Right atrium auricular region (tissue), 2 donors: ENCODE results near the gene STK4. TPM values are rescaled to one million over a fixed set of nuclear protein-coding genes. Genes with fewer than 3 reads are reported as not detected.

Experiments
- DNase-seq: peaks from one replicate; pipeline ENCODE4 v3.0.0-alpha.2; 2019; ENCODE audit warnings: low spot score
- H3K27ac ChIP-seq, 2 donors: fragments of 200-600 bp; sonication (generic); 1 replicate in 1 of 2; 2 replicates in 1 of 2; pipeline ENCODE4 v1.5.1; 2016 to 2019
- H3K27me3 ChIP-seq, 2 donors: fragments of 200-600 bp; sonication (generic); one replicate each; pipeline versions ENCODE4 v1.5.1 to v1.6.0; 2017 to 2019
- H3K36me3 ChIP-seq: fragments of 200-600 bp; sonication (generic); one replicate; pipeline ENCODE4 v1.5.1; 2016
- H3K4me1 ChIP-seq, 2 donors: fragments of 200-600 bp; sonication (generic); one replicate each; pipeline versions ENCODE4 v1.5.1 to v1.6.0; 2017 to 2019
- H3K4me3 ChIP-seq, 2 donors: fragments of 200-600 bp; sonication (generic); 1 replicate in 1 of 2; 2 replicates in 1 of 2; pipeline ENCODE4 v1.5.1; 2017 to 2019; ENCODE audit warnings: mild to moderate bottlenecking in 1 of 2, moderate library complexity in 1 of 2
- H3K9me3 ChIP-seq, 2 donors: fragments of 200-600 bp; sonication (generic); one replicate each; pipeline ENCODE4 v1.5.1; 2019
- total RNA-seq, 2 donors: library from RNA; depleted of rRNA; stranded (reverse); fragments of >200 nt; gene quantifications; one replicate each; pipeline ENCODE4 v1.1.0, GENCODE V29; 2016
- TF ChIP-seq, protein P1 (sequence below), 2 donors: fragments of 200-600 bp; sonication (generic); IDR thresholded peaks; one replicate each; pipeline ENCODE4 v1.5.1; 2019; ENCODE audit warnings: antibody characterized with exemption in 2 of 2

The STK4 gene
- total RNA-seq, 2 donors from 2014 or later = 7.3 to 12.6 TPM

DNA sequence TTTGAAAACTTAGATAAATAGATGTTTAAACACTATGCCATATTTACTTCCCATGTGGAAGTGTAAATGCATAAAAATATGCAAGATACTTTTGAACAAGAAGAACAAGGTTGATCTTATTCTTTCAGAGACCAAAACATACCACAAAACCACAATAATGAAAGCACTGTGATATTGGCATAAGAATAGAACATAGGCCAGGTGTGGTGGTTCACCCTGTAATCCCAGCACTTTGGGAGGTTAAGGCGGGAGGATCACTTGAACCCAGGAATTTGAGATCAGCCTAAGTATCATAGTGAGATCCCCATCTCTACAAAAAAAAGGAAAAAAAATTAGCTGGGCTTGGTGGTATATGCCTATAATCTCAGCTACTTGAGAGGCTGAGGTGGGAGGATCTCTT, 68.1 kb downstream of the STK4 start:
- no peaks in the 10 kb centered on the region for H3K9me3 ChIP-seq
- DNase-seq = no peak
- H3K4me3 ChIP-seq = no peak overlapping the region
- H3K27me3 ChIP-seq = no peaks in the 10 kb centered on the region
- TF ChIP-seq, protein P1, sequence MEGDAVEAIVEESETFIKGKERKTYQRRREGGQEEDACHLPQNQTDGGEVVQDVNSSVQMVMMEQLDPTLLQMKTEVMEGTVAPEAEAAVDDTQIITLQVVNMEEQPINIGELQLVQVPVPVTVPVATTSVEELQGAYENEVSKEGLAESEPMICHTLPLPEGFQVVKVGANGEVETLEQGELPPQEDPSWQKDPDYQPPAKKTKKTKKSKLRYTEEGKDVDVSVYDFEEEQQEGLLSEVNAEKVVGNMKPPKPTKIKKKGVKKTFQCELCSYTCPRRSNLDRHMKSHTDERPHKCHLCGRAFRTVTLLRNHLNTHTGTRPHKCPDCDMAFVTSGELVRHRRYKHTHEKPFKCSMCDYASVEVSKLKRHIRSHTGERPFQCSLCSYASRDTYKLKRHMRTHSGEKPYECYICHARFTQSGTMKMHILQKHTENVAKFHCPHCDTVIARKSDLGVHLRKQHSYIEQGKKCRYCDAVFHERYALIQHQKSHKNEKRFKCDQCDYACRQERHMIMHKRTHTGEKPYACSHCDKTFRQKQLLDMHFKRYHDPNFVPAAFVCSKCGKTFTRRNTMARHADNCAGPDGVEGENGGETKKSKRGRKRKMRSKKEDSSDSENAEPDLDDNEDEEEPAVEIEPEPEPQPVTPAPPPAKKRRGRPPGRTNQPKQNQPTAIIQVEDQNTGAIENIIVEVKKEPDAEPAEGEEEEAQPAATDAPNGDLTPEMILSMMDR (IDR thresholded peaks at IDR 0.05) = no peak
- no peak overlapping the region for H3K27ac ChIP-seq
- H3K4me1 ChIP-seq = peaks cover 0 to 16% of the 10 kb centered on the region in 2 donors
- H3K36me3 ChIP-seq = no peaks in the 10 kb centered on the region

DNA sequence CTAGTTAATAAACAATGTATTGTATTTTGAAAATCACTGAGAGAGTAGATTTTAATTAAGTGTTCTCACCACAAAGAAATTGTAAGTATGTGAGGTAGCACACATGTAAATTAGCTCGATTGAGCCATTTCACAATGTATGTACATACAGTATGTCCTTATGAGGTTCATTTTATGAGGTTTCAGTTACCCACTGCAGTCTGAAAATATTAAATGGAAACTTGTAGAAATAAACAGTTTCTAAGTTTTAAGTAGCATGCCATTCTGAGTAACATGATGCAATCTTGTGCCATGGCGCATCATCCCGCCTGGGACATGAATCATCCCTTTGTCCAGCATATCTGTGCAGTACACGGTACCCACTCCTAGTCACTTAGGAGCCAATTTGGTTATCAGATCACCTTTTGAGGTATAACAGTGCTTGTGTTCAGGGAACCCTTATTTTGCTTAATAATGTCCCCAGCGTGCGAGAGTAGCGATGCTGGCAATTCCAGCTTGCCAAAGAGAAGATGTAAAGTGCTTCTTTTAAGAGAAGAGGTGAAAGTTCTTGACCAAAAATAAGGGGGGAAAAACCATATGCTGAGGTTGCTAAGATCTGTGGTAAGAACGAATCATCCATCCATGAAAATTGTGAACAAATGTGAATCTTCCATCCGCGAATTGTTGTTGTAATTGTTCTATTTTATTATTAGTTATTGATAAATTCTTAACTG, 69.9 kb downstream of the STK4 start:
- TF ChIP-seq, protein P1 (IDR thresholded peaks at IDR 0.05) = no peak
- no peaks in the 10 kb centered on the region for H3K9me3 ChIP-seq
- no peaks in the 10 kb centered on the region for H3K36me3 ChIP-seq
- no peak overlapping the region for H3K27ac ChIP-seq
- no peak for DNase-seq
- peaks cover 0 to 16% of the 10 kb centered on the region in 2 donors for H3K4me1 ChIP-seq
- no peak overlapping the region for H3K4me3 ChIP-seq
- H3K27me3 ChIP-seq = no peaks in the 10 kb centered on the region

DNA sequence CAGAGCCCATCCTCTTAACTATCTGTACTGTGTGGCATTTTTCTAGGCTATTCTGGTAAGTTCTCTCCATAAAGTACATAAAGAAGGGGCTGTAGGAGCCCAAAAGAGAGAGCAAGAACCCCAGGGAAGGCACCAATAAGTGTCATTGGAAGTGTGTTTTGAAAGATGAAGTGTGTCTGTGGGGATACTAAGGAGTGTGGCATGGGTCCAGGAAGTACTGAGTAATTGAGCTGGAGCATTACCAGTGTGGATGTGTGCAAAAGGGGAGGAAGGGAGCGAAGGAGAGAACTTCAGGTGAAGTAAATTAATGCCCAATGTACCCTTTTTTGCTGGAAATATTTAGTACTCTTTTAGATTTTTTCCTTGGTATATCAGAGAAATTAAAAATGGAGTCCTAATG, 70.7 kb downstream of the STK4 start:
- Histone ChIP-seq H3K4me1 (peaks cover 0 to 20% of the 10 kb centered on the region in 2 donors), H3K27me3 (no peaks in the 10 kb centered on the region), H3K27ac (peak overlapping the region in 1 of 2 donors; percentile 15), H3K9me3 (no peaks in the 10 kb centered on the region), H3K4me3 (no peak overlapping the region), H3K36me3 (no peaks in the 10 kb centered on the region)
- DNase-seq = no peak
- TF ChIP-seq, protein P1 (IDR thresholded peaks at IDR 0.05) = no peak

DNA sequence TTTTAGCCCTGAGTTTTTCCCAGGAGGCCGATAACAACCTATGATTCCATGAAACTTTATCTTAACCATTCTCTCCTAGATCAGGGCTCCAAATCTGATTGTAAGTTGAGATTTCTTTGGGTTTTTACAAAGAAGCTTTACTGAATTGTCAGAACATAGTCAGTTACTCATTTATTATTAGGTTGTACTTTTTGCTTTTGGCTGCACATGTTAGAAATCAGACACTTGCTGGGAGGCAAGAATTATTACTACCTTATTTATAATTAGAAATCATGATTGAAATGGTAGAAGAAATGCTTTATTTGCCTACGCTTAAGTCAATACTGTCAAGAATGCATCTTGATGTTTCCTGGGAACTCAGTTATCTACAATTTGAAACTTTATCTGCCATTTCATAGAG, 71.3 kb downstream of the STK4 start:
- DNase-seq = no peak
- Histone ChIP-seq H3K4me3 (no peak overlapping the region), H3K27ac (peak overlapping the region in 1 of 2 donors; percentile 15), H3K27me3 (no peaks in the 10 kb centered on the region), H3K36me3 (no peaks in the 10 kb centered on the region), H3K4me1 (peaks cover 0 to 20% of the 10 kb centered on the region in 2 donors), H3K9me3 (no peaks in the 10 kb centered on the region)
- TF ChIP-seq, protein P1 (IDR thresholded peaks at IDR 0.05) = no peak

DNA sequence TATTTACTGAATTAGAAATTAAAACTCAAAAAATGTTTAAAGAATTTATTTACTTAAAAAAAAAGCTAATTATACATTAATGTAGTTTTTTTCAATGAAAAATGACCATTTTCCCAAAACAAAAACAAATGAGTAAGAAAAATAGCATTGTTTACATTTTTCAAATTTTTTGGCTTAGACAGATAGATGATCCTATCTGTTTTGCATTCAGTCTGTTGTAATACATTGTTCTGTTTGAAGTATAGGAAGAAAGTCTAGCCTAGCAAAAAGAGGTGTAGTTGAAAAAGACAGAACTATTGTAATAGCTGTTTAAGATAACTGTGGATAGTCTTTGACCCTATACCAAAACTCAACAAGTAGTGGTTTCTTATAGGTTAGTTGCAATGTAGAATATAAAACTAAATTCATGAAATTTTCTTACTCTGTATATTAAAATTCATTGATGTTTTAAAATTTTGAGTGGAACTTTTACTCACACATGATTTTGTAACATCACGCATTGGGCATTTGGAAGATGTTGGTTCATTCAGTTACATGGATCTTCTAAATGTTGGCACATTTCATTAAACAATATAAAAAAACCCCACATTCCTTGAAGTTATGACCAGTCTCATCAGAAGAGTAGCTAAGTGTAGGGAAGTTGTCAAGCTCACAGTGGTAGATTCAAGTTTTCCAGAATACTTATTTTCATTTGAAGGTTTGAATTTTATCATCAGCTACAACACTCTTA, 72.6 kb downstream of the STK4 start:
- no peak overlapping the region for H3K27ac ChIP-seq
- no peaks in the 10 kb centered on the region for H3K9me3 ChIP-seq
- peaks cover 0 to 20% of the 10 kb centered on the region in 2 donors for H3K4me1 ChIP-seq
- H3K36me3 ChIP-seq = no peaks in the 10 kb centered on the region
- H3K4me3 ChIP-seq = no peak overlapping the region
- H3K27me3 ChIP-seq = no peaks in the 10 kb centered on the region
- DNase-seq = no peak
- TF ChIP-seq, protein P1 (IDR thresholded peaks at IDR 0.05) = no peak
